Cardiac fibroblast (primary cell): Measurements from ENCODE around the gene EFCAB5.

Source experiments
- DNase-seq, 2 donors: peaks; one replicate each; pipeline versions ENCODE4 v3.0.0 to v3.0.0-alpha.2; 2010; ENCODE audit warnings: low read depth in 2 of 2
- H3K4me3 ChIP-seq, 2 donors: replicated peaks in 1 of 2; 1 replicate in 1 of 2; 2 replicates in 1 of 2; pipeline ENCODE4 v1.5.1; 2011; ENCODE audit warnings: low read depth in 2 of 2, low read length in 2 of 2, mild to moderate bottlenecking in 2 of 2, moderate library complexity in 1 of 2
- TF ChIP-seq, protein P1 (sequence below): IDR thresholded peaks from one replicate; pipeline ENCODE4 v1.5.1; 2011; ENCODE audit warnings: low read depth, mild to moderate bottlenecking, low read length, inconsistent platforms

EFCAB5 gene

DNA sequence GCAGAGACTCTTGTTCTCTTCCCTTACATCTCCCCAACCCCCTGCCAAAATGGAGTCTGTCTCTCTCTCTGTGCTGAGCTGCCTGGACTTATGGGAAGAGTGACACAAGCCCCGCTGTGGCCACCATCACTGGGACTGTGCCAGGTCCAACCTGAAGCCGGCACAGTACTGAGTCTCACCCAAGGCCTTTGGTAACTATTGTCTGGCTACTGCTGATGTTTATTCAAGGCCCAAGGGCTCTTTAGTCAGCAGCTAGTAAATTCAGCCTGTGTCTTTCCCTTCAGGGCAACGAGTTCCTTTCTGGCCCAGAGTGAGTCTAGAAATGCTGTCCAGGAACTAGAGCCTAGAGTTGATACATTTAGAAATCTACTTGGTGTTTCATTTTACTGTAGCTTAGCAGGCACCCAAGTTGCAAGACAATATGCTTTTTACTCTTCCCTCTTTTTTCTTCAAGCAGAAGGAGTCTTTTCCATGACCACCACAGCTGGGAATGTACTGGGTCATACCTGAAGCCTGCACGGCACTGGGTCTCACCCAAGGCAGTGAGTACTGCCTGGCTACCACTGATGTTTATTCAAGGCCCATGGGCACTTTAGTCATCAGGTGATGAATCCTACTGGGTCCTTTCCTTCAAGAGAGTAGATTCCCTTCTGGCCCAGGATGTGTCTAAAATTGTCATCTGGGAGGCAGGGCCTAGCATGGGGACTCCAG, 17.7 kb downstream of the EFCAB5 start:
- peak in 1 of 2 donors; percentile 54 for DNase-seq
- no peak overlapping the region for H3K4me3 ChIP-seq
- TF ChIP-seq, protein P1, sequence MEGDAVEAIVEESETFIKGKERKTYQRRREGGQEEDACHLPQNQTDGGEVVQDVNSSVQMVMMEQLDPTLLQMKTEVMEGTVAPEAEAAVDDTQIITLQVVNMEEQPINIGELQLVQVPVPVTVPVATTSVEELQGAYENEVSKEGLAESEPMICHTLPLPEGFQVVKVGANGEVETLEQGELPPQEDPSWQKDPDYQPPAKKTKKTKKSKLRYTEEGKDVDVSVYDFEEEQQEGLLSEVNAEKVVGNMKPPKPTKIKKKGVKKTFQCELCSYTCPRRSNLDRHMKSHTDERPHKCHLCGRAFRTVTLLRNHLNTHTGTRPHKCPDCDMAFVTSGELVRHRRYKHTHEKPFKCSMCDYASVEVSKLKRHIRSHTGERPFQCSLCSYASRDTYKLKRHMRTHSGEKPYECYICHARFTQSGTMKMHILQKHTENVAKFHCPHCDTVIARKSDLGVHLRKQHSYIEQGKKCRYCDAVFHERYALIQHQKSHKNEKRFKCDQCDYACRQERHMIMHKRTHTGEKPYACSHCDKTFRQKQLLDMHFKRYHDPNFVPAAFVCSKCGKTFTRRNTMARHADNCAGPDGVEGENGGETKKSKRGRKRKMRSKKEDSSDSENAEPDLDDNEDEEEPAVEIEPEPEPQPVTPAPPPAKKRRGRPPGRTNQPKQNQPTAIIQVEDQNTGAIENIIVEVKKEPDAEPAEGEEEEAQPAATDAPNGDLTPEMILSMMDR: no peak

DNA sequence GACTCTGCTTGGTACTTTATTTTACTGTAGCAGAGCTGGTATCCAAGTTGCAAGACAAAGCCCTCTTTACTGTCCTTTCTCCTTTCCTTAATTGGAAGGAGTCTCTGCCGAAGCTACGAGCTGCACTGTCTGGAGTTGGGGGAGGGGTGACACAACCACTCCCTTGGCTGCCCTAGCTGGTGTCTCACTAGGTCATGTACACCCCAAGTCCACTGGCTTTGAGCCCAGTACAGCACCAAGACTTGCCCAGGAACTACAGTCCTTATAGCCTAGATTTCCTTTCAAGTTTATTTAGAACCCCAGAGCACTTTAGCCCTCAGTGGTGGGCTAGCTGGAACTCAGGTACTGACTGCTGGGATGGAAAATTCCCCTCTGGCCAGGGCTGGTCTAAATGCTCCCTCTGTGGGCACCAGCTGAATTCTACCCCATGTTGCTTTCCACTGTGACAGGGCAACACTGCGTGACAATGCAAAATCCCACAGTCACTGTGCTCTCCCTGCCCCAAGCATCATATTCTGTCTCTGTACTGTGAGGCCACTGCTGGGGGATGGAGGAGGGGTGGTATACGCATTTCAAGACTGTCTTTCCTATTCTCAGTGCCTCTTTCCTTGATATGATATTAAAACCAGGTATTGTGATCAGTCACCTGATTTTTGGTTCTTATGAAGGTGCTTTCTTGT, 18.4 kb downstream of the EFCAB5 start:
- peak in 1 of 2 donors; percentile 18 for DNase-seq
- no peak overlapping the region for H3K4me3 ChIP-seq
- TF ChIP-seq, protein P1: no peak

DNA sequence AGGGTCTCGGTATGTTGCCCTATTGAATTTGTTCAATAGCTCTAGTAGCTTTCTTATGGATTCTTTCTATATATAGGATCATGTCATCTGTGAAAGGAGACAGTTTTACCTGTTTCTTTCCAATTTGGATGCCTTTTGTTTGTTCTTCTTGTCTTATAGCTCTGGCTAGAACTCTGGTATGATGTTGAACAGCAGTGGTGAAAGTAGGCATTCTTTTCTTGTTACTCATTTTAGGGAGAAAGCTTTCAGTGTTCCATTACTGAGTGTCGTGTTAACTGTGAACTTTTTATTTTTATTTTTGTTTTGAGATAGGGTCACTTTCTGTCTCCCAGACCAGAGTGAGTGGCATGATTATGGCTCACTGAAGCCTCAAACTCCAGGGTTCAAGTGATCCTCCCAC, 21.2 kb downstream of the EFCAB5 start:
- H3K4me3 ChIP-seq: no peak overlapping the region
- peak in 1 of 2 donors; percentile 27 for DNase-seq
- TF ChIP-seq, protein P1: no peak

DNA sequence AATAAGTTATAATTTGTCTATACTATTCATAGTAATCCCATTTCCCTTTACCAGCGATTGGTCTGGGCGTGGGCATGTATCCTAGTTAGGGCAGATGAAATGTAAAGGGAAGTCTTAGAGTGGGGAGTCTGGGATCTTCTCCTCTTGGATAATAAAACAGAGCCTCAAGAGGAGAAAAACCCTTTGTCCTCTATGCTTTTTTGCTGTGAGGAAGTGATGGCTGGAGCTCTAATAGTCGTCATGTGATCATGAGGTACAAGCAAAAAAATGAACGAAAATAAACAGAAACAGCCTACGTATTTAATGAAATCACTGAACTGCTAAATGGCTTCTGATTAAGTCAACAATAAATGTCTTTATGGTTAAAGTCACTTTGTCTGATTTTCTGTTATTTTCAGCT, 26.8 kb downstream of the EFCAB5 start:
- no peak overlapping the region for H3K4me3 ChIP-seq
- TF ChIP-seq, protein P1: no peak
- no peak for DNase-seq

GRCh38 chr17:29972277-29972676, 30.8 kb downstream of the EFCAB5 start:
- TF ChIP-seq, protein P1: no peak
- no peak for DNase-seq

DNA sequence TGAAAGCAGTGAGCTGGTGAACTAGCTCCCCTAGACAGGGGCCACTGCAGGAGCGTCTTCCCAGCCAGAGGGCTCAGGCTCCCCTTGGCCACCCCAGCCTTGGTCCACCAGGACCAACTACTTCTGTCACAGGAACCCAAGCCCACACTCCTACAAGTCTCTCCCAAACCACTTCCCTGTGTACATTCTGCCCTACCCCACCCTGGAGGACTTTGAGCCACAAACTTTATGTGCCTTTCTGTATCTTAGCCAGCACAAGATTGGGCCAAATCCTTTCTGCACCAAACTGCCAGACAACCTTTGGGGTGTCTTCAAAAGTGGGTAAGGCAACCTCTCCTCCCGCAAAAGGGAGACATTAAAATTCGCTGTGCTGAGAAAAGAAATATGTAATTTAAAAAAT, 31.6 kb downstream of the EFCAB5 start:
- TF ChIP-seq, protein P1: no peak
- DNase-seq: no peak
- no peak overlapping the region for H3K4me3 ChIP-seq

More at GRCh38 chr17:29972277-29972676, 30.8 kb downstream of the EFCAB5 start:
- H3K4me3 ChIP-seq: no peak overlapping the region

DNA sequence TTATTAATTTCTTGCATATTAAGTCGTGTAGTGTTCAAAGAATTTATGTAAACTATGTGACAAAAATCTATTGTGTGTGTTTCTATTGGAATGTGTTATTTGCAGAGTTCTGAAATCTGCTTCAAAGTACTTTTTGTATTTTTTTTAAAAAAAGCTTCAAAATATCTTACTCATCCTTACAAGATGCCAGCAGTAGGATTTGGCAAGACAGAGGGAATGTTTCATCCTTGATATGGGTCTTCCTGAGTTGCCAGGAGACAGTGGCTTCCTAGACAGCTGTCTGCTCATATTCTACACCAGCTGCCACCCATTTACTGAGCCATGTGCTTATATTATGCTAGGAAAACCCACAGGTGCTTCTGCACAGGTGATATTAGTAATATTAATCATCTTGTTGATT, 36.4 kb downstream of the EFCAB5 start:
- DNase-seq: peak; percentile 69 to 74
- TF ChIP-seq, protein P1: no peak

More for the DNA sequence above, 36.4 kb downstream of the EFCAB5 start:
- H3K4me3 ChIP-seq: no peak overlapping the region
